HCT116 (cell line): Measurements from ENCODE around the gene MATK. TPM values are rescaled to one million over a fixed set of nuclear protein-coding genes. Genes with fewer than 3 reads are reported as not detected.

Experiments
- ATAC-seq: fragments of 200-7000 bp; cut with Tn5 transposase; 2 replicates; pipeline ENCODE4 v1.9.1; 2020; ENCODE audit warnings: mild to moderate bottlenecking, moderate library complexity
- BruUV-seq: library from RNA; stranded (reverse); fragments of 400-500 nt; replicated peaks from 2 replicates; lab custom pipeline; 2021; lab: Mats Ljungman, UMichigan
- CTCF ChIA-PET: fragments of 300-600 bp; sonication (Branson Sonifier 250); formaldehyde crosslinking; loops from one replicate; lab custom pipeline; 2021; ENCODE audit warnings: antibody characterized with exemption; lab: Charles Lee
- POLR2A ChIA-PET: fragments of 300-600, 350-600 bp; sonication (Branson Sonifier 250); formaldehyde crosslinking; loops from one replicate; lab custom pipeline; 2021; ENCODE audit warnings: antibody characterized with exemption; lab: Charles Lee
- RAD21 ChIA-PET, 2 experiments: fragments of 300-600 bp; sonication (Branson Sonifier 250); formaldehyde crosslinking; loops; one replicate each; lab custom pipeline; 2023; ENCODE audit warnings: low total read pairs in 2 of 2; ENCODE audit not compliant: uncharacterized antibody in 2 of 2, unreplicated experiment in 2 of 2, low non-redundant PET in 1 of 2; lab: Charles Lee
- DNase-seq: peaks from one replicate; pipeline ENCODE4 v3.0.0-alpha.2; 2010; ENCODE audit warnings: low read depth, low spot score
- H2AFZ ChIP-seq: fragments of 200-600 bp; shearing (Covaris generic), sonication (generic); 2 replicates; pipeline ENCODE4 v1.6.1; 2017; ENCODE audit warnings: low read depth, mixed run types, mixed read lengths, antibody characterized with exemption, low read length; ENCODE audit not compliant: poor library complexity, severe bottlenecking
- H3K27ac ChIP-seq: 2 replicates; pipeline ENCODE4 v1.5.1; 2012; ENCODE audit warnings: low read depth, low read length
- H3K27me3 ChIP-seq: fragments of 200-600 bp; sonication (generic); 2 replicates; pipeline ENCODE4 v1.6.1; 2016; ENCODE audit warnings: mixed run types, low read length, mixed read lengths; ENCODE audit not compliant: insufficient read depth
- H3K36me3 ChIP-seq, 2 experiments: fragments of 200-500 bp in 1 of 2; fragments of 200-600 bp in 1 of 2; sonication (Bioruptor generic) in 1 of 2; sonication (generic) in 1 of 2; 2 replicates each; pipeline versions ENCODE4 v1.5.1 to v1.6.1; 2014 to 2016; ENCODE audit warnings: low read length in 2 of 2, inconsistent platforms in 1 of 2, mixed read lengths in 1 of 2, mixed run types in 1 of 2; ENCODE audit not compliant: insufficient read depth in 2 of 2, control insufficient read depth in 1 of 2
- H3K4me1 ChIP-seq, 2 experiments: fragments of 200-600 bp in 1 of 2; sonication (generic) in 1 of 2; 2 replicates each; pipeline versions ENCODE4 v1.5.1 to v1.6.1; 2012 to 2017; ENCODE audit warnings: low read length in 2 of 2, inconsistent platforms in 1 of 2, mild to moderate bottlenecking in 1 of 2, mixed read lengths in 1 of 2, mixed run types in 1 of 2, moderate library complexity in 1 of 2; ENCODE audit not compliant: insufficient read depth in 2 of 2, control insufficient read depth in 1 of 2
- H3K4me2 ChIP-seq: fragments of 200-600 bp; sonication (generic); 2 replicates; pipeline ENCODE4 v1.6.1; 2017; ENCODE audit warnings: mixed run types, low read length, mixed read lengths
- H3K4me3 ChIP-seq, 2 experiments: fragments of 200-600 bp in 1 of 2; sonication (generic) in 1 of 2; replicated peaks in 1 of 2; 2 replicates each; pipeline ENCODE4 v1.5.1; 2011 to 2016; ENCODE audit warnings: low read length in 2 of 2, control low read depth in 1 of 2, low read depth in 1 of 2, mild to moderate bottlenecking in 1 of 2, mixed read lengths in 1 of 2, mixed run types in 1 of 2
- H3K79me2 ChIP-seq: fragments of 200-600 bp; sonication (generic); 2 replicates; pipeline ENCODE4 v1.6.1; 2017; ENCODE audit warnings: mild to moderate bottlenecking, mixed run types, low read length, moderate library complexity, mixed read lengths; ENCODE audit not compliant: insufficient read depth
- H3K9ac ChIP-seq: fragments of 200-600 bp; sonication (generic); 2 replicates; pipeline ENCODE4 v1.6.1; 2016; ENCODE audit warnings: low read length, mixed read lengths
- H3K9me2 ChIP-seq: fragments of 200-600 bp; sonication (generic), shearing (Covaris generic); 2 replicates; pipeline ENCODE4 v1.6.1; 2017; ENCODE audit warnings: mixed run types, mild to moderate bottlenecking, moderate library complexity; ENCODE audit not compliant: insufficient read depth
- H3K9me3 ChIP-seq, 2 experiments: fragments of 200-500 bp in 1 of 2; fragments of 200-600 bp in 1 of 2; sonication (Bioruptor generic) in 1 of 2; sonication (generic) in 1 of 2; 2 replicates each; pipeline ENCODE4 v1.6.1; 2014 to 2017; ENCODE audit warnings: low read length in 2 of 2, mixed read lengths in 2 of 2, inconsistent platforms in 1 of 2, low read depth in 1 of 2, mild to moderate bottlenecking in 1 of 2, mixed run types in 1 of 2, moderate library complexity in 1 of 2; ENCODE audit not compliant: control insufficient read depth in 1 of 2, insufficient read depth in 1 of 2
- H4K20me1 ChIP-seq: fragments of 200-600 bp; sonication (generic), shearing (Covaris generic); 2 replicates; pipeline ENCODE4 v1.6.1; 2017; ENCODE audit warnings: mixed run types, mild to moderate bottlenecking, moderate library complexity; ENCODE audit not compliant: insufficient read depth
- CBX3 ChIP-seq: IDR thresholded peaks from 2 replicates; pipeline ENCODE4 v1.6.1; 2012; ENCODE audit warnings: low read depth
- ZBTB33 ChIP-seq: IDR thresholded peaks from 2 replicates; pipeline ENCODE4 v1.6.1; 2011; ENCODE audit warnings: mild to moderate bottlenecking, low read length, moderate library complexity; ENCODE audit not compliant: insufficient replicate concordance; ENCODE audit errors: extremely low read depth
- intact Hi-C: fragments of 100-400 bp; cut with micrococcal nuclease; formaldehyde crosslinking; loops from 2 replicates; pipeline ENCODE4 v1.10.0; 2022
- total RNA-seq: library from RNA; stranded (reverse); gene quantifications from one replicate; pipeline ENCODE4 v1.2.1, GENCODE V29; 2021; ENCODE audit not compliant: unreplicated experiment

The MATK gene
- total RNA-seq, 1 experiment from 2014 or later: not detected

GRCh38 chr19:3814648-3815047, 28.5 kb upstream of the MATK start (continued):
- no peak for TF ChIP-seq ZBTB33

- DNase-seq: no peak
- no peak for TF ChIP-seq CBX3
- no peaks in the 10 kb centered on the region for H3K9me3 ChIP-seq
- H3K4me3 ChIP-seq: no peak overlapping the region
- no peaks in the 10 kb centered on the region for H3K27me3 ChIP-seq
- H3K9ac ChIP-seq: no peak overlapping the region
- no peak overlapping the region for H3K4me2 ChIP-seq
- no peaks in the 10 kb centered on the region for H4K20me1 ChIP-seq
- no peaks in the 10 kb centered on the region for H3K79me2 ChIP-seq
- ATAC-seq: no peak
- no peaks in the 10 kb centered on the region for H3K36me3 ChIP-seq
- POLR2A ChIA-PET: no interaction called here
- RAD21 ChIA-PET: no interaction called here
- no peak overlapping the region for H2AFZ ChIP-seq
- no peaks in the 10 kb centered on the region for H3K9me2 ChIP-seq
- H3K4me1 ChIP-seq: no peaks in the 10 kb centered on the region
- BruUV-seq: no TSS peak
- CTCF ChIA-PET: interaction anchor here (0.8 kb wide), 1 partner anchor 8 kb away, joined by 3 read pairs; no protein-coding TSS in a partner anchor
- intact Hi-C loops: no loop called here
- H3K27ac ChIP-seq: no peak overlapping the region
Observed at GRCh38 chr19:3813473-3814392, 27.6 kb upstream of the MATK start.
